ENCODE results near the gene THSD4.

THSD4 gene

GRCh38 chr15:71564217-71564616 lies 448.9 kb downstream of the THSD4 start:
- Histone ChIP-seq H3K27me3 (no peaks in the 10 kb centered on the region), H3K4me2 (no peak overlapping the region), H3K36me3 (no peaks in the 10 kb centered on the region), H3K4me3 (no peak overlapping the region), H3K9me3 (no peaks in the 10 kb centered on the region), H3K27ac (no peak overlapping the region), H3K4me1 (no peaks in the 10 kb centered on the region), H3K9ac (no peak overlapping the region), H4K20me1 (no peaks in the 10 kb centered on the region)
- TF ChIP-seq Cebpa-rat (IDR thresholded peaks at IDR 0.05), result no peak

- no peak for TF ChIP-seq Cebpa-rat (IDR thresholded peaks at IDR 0.05)
- H3K27ac ChIP-seq, result no peak overlapping the region
- no peaks in the 10 kb centered on the region for H3K4me1 ChIP-seq
- no peaks in the 10 kb centered on the region for H3K36me3 ChIP-seq
- H4K20me1 ChIP-seq, result no peaks in the 10 kb centered on the region
- H3K4me2 ChIP-seq, result no peak overlapping the region
- H3K9me3 ChIP-seq, result no peaks in the 10 kb centered on the region
- H3K4me3 ChIP-seq, result no peak overlapping the region
- no peaks in the 10 kb centered on the region for H3K27me3 ChIP-seq
- H3K9ac ChIP-seq, result no peak overlapping the region
Observed at GRCh38 chr15:71565006-71565405, 449.7 kb downstream of the THSD4 start.

DNA sequence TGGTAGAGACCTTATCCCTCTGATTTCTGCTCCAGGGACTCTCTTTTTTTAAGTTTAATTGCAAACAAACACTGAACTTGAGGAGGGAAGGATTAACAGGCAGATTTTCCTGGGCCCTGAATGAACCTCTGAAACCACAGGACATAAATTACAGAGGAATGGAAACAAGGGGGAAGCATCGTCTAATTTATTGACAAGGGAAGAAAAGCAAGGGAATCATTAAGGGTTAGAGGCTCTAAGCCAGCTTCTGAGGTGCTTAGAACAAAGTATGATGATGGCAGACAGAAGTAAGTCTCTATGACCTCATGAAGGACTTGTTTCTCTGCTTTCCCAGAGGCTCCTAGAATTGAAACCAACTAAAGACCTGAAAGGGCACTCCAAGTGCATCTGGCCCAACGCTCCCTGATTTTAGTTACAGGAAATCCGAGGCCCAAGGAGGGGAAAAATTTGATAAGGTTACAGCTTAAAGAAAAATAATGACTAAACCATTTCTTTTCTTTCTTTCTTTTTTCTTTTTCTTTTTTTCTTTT lies 450.4 kb downstream of the THSD4 start:
- no peak overlapping the region for H3K27ac ChIP-seq
- no peak overlapping the region for H3K4me3 ChIP-seq
- H3K4me2 ChIP-seq, result no peak overlapping the region
- H3K36me3 ChIP-seq, result no peaks in the 10 kb centered on the region
- H3K9me3 ChIP-seq, result no peaks in the 10 kb centered on the region
- no peak for TF ChIP-seq Cebpa-rat (IDR thresholded peaks at IDR 0.05)
- H4K20me1 ChIP-seq, result no peaks in the 10 kb centered on the region
- H3K4me1 ChIP-seq, result no peaks in the 10 kb centered on the region
- H3K27me3 ChIP-seq, result no peaks in the 10 kb centered on the region
- H3K9ac ChIP-seq, result no peak overlapping the region

DNA sequence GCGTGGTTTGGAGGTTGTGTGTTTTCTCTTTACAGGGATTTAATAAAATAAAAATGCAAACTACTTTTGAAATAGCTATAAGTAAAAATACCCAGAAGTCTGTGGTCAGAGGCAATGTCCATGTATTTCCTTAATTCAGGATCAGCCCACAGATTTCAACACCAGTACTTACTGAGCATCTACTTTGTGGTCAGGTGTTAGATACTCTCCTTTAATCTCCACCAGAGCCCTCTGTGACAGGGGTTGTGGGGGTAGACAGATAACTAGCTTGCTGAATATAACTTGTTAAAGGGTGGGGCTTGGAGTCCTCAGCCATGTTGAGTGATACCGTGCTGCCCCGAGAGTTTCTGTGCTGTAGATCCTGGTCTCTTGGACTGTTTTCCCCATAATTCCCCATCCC lies 451.0 kb downstream of the THSD4 start:
- no peaks in the 10 kb centered on the region for H3K9me3 ChIP-seq
- no peaks in the 10 kb centered on the region for H3K27me3 ChIP-seq
- no peak overlapping the region for H3K4me3 ChIP-seq
- no peak overlapping the region for H3K27ac ChIP-seq
- no peaks in the 10 kb centered on the region for H3K36me3 ChIP-seq
- H3K9ac ChIP-seq, result no peak overlapping the region
- no peaks in the 10 kb centered on the region for H4K20me1 ChIP-seq
- H3K4me1 ChIP-seq, result no peaks in the 10 kb centered on the region
- no peak for TF ChIP-seq Cebpa-rat (IDR thresholded peaks at IDR 0.05)
- H3K4me2 ChIP-seq, result no peak overlapping the region

- no peaks in the 10 kb centered on the region for H3K27me3 ChIP-seq
- H4K20me1 ChIP-seq, result no peaks in the 10 kb centered on the region
- no peaks in the 10 kb centered on the region for H3K9me3 ChIP-seq
- no peak overlapping the region for H3K4me3 ChIP-seq
- H3K4me1 ChIP-seq, result no peaks in the 10 kb centered on the region
- H3K9ac ChIP-seq, result no peak overlapping the region
- no peaks in the 10 kb centered on the region for H3K36me3 ChIP-seq
- H3K4me2 ChIP-seq, result no peak overlapping the region
- TF ChIP-seq Cebpa-rat (IDR thresholded peaks at IDR 0.05), result no peak
- H3K27ac ChIP-seq, result no peak overlapping the region
Observed at GRCh38 chr15:71567173-71567572, 451.9 kb downstream of the THSD4 start.

DNA sequence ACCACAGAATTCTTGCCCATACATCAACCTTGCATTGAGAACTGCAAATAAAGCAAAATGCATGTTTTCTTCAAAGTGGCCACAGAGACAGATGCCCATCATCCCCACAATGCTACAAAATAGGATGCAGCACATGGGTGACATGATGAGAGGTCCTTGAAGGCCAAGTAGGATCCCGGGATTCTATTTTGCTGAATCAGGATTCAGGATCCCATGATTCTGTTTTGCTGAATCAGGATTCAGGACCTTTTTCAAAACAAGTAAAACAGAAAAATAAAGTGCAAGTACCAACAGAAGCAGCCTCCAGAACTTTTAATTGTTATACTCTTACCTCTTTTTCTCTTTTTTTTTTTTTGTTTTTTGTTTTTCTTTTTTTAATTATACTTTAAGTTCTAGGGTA lies 453.0 kb downstream of the THSD4 start:
- Histone ChIP-seq H3K9me3 (no peaks in the 10 kb centered on the region), H3K9ac (no peak overlapping the region), H3K4me1 (no peaks in the 10 kb centered on the region), H3K4me3 (no peak overlapping the region), H3K27me3 (no peaks in the 10 kb centered on the region), H4K20me1 (no peaks in the 10 kb centered on the region), H3K4me2 (no peak overlapping the region), H3K36me3 (no peaks in the 10 kb centered on the region), H3K27ac (no peak overlapping the region)
- TF ChIP-seq Cebpa-rat (IDR thresholded peaks at IDR 0.05), result no peak

DNA sequence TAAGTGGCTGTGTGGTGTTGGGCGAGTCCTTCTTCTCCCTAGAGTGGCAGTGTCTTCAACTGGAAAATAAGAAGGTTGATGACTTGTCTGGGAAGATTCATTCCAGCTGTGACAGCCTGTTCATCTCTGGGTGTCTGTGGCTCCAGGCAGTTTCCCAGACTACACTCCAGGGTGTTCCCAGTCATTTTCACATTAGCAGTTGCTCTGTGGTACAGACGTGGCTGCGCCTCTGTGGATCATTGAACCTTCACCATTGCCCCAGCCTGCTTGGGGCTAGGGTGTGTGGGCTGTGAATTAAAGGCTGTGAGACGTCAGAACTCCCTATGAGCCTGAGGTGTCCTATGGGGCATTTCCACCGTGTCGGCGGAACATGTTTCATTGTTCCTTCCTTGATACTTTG lies 455.5 kb downstream of the THSD4 start:
- H4K20me1 ChIP-seq, result no peaks in the 10 kb centered on the region
- no peak overlapping the region for H3K27ac ChIP-seq
- no peaks in the 10 kb centered on the region for H3K36me3 ChIP-seq
- H3K4me1 ChIP-seq, result no peaks in the 10 kb centered on the region
- no peak overlapping the region for H3K4me3 ChIP-seq
- H3K4me2 ChIP-seq, result no peak overlapping the region
- no peaks in the 10 kb centered on the region for H3K27me3 ChIP-seq
- H3K9ac ChIP-seq, result no peak overlapping the region
- no peak for TF ChIP-seq Cebpa-rat (IDR thresholded peaks at IDR 0.05)
- H3K9me3 ChIP-seq, result no peaks in the 10 kb centered on the region

- TF ChIP-seq Cebpa-rat (IDR thresholded peaks at IDR 0.05), result no peak
- no peaks in the 10 kb centered on the region for H3K36me3 ChIP-seq
- no peaks in the 10 kb centered on the region for H3K9me3 ChIP-seq
- no peak overlapping the region for H3K9ac ChIP-seq
- no peaks in the 10 kb centered on the region for H3K27me3 ChIP-seq
- no peaks in the 10 kb centered on the region for H4K20me1 ChIP-seq
- H3K4me1 ChIP-seq, result no peaks in the 10 kb centered on the region
- H3K4me2 ChIP-seq, result no peak overlapping the region
- no peak overlapping the region for H3K4me3 ChIP-seq
- H3K27ac ChIP-seq, result no peak overlapping the region
Observed at GRCh38 chr15:71571641-71572040, 456.4 kb downstream of the THSD4 start.

DNA sequence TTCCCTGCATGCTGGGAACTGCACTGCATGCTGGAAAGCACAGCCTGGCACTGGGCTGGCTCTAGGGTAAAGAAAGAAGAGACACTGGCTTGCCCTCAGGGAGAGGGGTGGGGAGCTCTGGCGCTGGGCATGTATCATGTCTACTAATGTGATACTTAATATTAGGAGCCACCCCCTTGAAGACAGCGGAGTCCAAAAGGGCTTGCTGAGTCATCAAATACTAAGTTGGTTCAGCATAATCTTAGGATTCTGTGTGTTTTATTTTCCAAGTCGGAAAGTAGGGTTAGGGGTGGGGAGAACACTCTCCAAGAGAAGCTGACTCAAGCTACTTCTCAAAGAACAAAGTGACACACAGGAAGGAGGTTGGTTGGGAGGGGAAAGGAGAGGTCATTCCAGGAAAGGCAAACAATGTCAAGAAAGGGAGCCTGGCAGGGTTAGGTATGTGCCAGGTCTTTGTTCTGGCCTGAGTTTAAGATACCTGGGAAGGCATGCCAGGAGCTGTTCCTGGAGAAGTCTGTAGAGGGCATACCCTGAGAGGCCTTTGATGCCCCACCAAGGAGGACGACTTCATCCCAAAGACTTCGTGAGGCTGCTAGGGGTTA lies 457.3 kb downstream of the THSD4 start:
- Histone ChIP-seq H3K27ac (no peak overlapping the region), H3K36me3 (no peaks in the 10 kb centered on the region), H3K4me3 (no peak overlapping the region), H3K9me3 (no peaks in the 10 kb centered on the region), H3K27me3 (no peaks in the 10 kb centered on the region), H3K9ac (no peak overlapping the region), H3K4me2 (no peak overlapping the region), H3K4me1 (no peaks in the 10 kb centered on the region), H4K20me1 (no peaks in the 10 kb centered on the region)
- TF ChIP-seq Cebpa-rat (IDR thresholded peaks at IDR 0.05), result no peak

- Histone ChIP-seq H3K4me3 (no peak overlapping the region), H4K20me1 (no peaks in the 10 kb centered on the region), H3K36me3 (no peaks in the 10 kb centered on the region), H3K27ac (no peak overlapping the region), H3K9me3 (no peaks in the 10 kb centered on the region), H3K4me2 (no peak overlapping the region), H3K4me1 (no peaks in the 10 kb centered on the region), H3K9ac (no peak overlapping the region), H3K27me3 (no peaks in the 10 kb centered on the region)
- no peak for TF ChIP-seq Cebpa-rat (IDR thresholded peaks at IDR 0.05)
Observed at GRCh38 chr15:71573599-71573998, 458.3 kb downstream of the THSD4 start.

Measured in BLaER1 (cell line).